Mucosa of descending colon (tissue), 3 donors: ENCODE results near the gene MAPK8IP3. TPM values are rescaled to one million over a fixed set of nuclear protein-coding genes. Genes with fewer than 3 reads are reported as not detected.
"Not testable (repeated sequence)": the region's sequence is repeated elsewhere in the genome, so short reads cannot be mapped to it uniquely, and the experiment has no call there.

Source experiments
- ATAC-seq: fragments of 200-7000 bp; cut with Tn5 transposase; one replicate; pipeline ENCODE4 v1.9.1; 2020; ENCODE audit warnings: mild to moderate bottlenecking, moderate library complexity
- DNase-seq, 3 donors: peaks; one replicate each; pipeline ENCODE4 v3.0.0-alpha.2; 2020
- H3K36me3 ChIP-seq: fragments of 200-600 bp; one replicate; pipeline ENCODE4 v1.8.0; 2021; ENCODE audit warnings: low read depth, mild to moderate bottlenecking
- H3K4me1 ChIP-seq: fragments of 200-600 bp; one replicate; pipeline ENCODE4 v1.8.0; 2021; ENCODE audit warnings: low read depth, mild to moderate bottlenecking
- H3K4me3 ChIP-seq: fragments of 200-600 bp; one replicate; pipeline ENCODE4 v1.8.0; 2021; ENCODE audit warnings: mild to moderate bottlenecking
- H3K9me3 ChIP-seq: fragments of 200-600 bp; one replicate; pipeline ENCODE4 v1.8.0; 2021; ENCODE audit warnings: mild to moderate bottlenecking
- CTCF ChIP-seq: fragments of 200-600 bp; IDR thresholded peaks from one replicate; pipeline ENCODE4 v1.8.0; 2022; ENCODE audit warnings: antibody characterized with exemption, mild to moderate bottlenecking
- intact Hi-C, 2 donors: fragments of 100-400 bp; cut with DNase I in 1 of 2; cut with micrococcal nuclease in 1 of 2; formaldehyde crosslinking; loops; one replicate each; pipeline versions ENCODE4 v1.11.0 to v1.11.1; 2022; cut with DNase I, micrococcal nuclease
- total RNA-seq, 3 donors: library from RNA; stranded (reverse); fragmentation: NEBNext Ultra II Directional in 2 of 3; extraction: Animal tissue kit (Norgen Biotek cat#: 25700) in 2 of 3; gene quantifications; one replicate each; pipeline versions ENCODE4 v1.2.1 to v1.2.4, GENCODE V29; 2021 to 2023
- donor health status: DM: no; HTN: no; CAD: no; lungs with moderate emphysema.
- donor health status: DM: no; HTN: no; CAD: no.
- donor health status: DM: no; HTN: yes; CAD: no.

MAPK8IP3 gene
- total RNA-seq, 3 donors from 2014 or later: 76.2 to 82.5 (median 79.4) TPM

- DNase-seq: no peak
- intact Hi-C loops: no loop called here
- ATAC-seq: no peak
- no peak overlapping the region for H3K4me3 ChIP-seq
- TF ChIP-seq CTCF: no peak
- H3K4me1 ChIP-seq: no peaks in the 10 kb centered on the region
- no peaks in the 10 kb centered on the region for H3K9me3 ChIP-seq
- H3K36me3 ChIP-seq: no peaks in the 10 kb centered on the region
Observed at GRCh38 chr16:1729445-1729844, 23.4 kb downstream of the MAPK8IP3 start.

GRCh38 chr16:1731073-1731472 lies 25.1 kb downstream of the MAPK8IP3 start:
- TF ChIP-seq CTCF: no peak
- no peaks in the 10 kb centered on the region for H3K4me1 ChIP-seq
- no peak for ATAC-seq
- no peaks in the 10 kb centered on the region for H3K9me3 ChIP-seq
- H3K4me3 ChIP-seq: no peak overlapping the region
- DNase-seq: no peak
- no peaks in the 10 kb centered on the region for H3K36me3 ChIP-seq
- intact Hi-C loops: no loop called here

- no peaks in the 10 kb centered on the region for H3K36me3 ChIP-seq
- no peak for ATAC-seq
- intact Hi-C loops: no loop called here
- no peak overlapping the region for H3K4me3 ChIP-seq
- TF ChIP-seq CTCF: no peak
- no peak for DNase-seq
- no peaks in the 10 kb centered on the region for H3K9me3 ChIP-seq
- no peaks in the 10 kb centered on the region for H3K4me1 ChIP-seq
Observed at GRCh38 chr16:1731603-1732002, 25.6 kb downstream of the MAPK8IP3 start.

- no peaks in the 10 kb centered on the region for H3K9me3 ChIP-seq
- intact Hi-C loops: no loop called here
- H3K4me1 ChIP-seq: no peaks in the 10 kb centered on the region
- TF ChIP-seq CTCF: no peak
- H3K4me3 ChIP-seq: no peak overlapping the region
- no peaks in the 10 kb centered on the region for H3K36me3 ChIP-seq
- DNase-seq (no peak), ATAC-seq (no peak)
Observed at GRCh38 chr16:1732071-1732470, 26.1 kb downstream of the MAPK8IP3 start.

- H3K36me3 ChIP-seq, H3K4me3 ChIP-seq, H3K4me1 ChIP-seq, intact Hi-C loops, H3K9me3 ChIP-seq, ATAC-seq, DNase-seq: not testable (repeated sequence)
Observed at GRCh38 chr16:1732551-1732987, 26.6 kb downstream of the MAPK8IP3 start.

- Histone ChIP-seq H3K4me1 (no peaks in the 10 kb centered on the region), H3K36me3 (no peaks in the 10 kb centered on the region), H3K4me3 (no peak overlapping the region), H3K9me3 (no peaks in the 10 kb centered on the region)
- DNase-seq: no peak
- TF ChIP-seq CTCF: no peak
- intact Hi-C loops: no loop called here
- ATAC-seq: no peak
Observed at GRCh38 chr16:1734123-1734522, 28.1 kb downstream of the MAPK8IP3 start.
